Measurements from ENCODE around the gene UBR2.

- TF ChIP-seq CTCF (IDR thresholded peaks at IDR 0.05) (peak; percentile 51 to 97 (median 88)), POLR2A (IDR thresholded peaks at IDR 0.05) (no peak)
Observed at GRCh38 chr6:42661540-42662153, 97.8 kb downstream of the UBR2 start.

All from thyroid gland (tissue), 4 donors.